Renal cortical epithelial cell (primary cell): ENCODE data around the gene NLGN2. TPM values are rescaled to one million over a fixed set of nuclear protein-coding genes. Genes with fewer than 3 reads are reported as not detected.
A peak's percentile ranks its signal among the peaks of the same experiment; 100 is the strongest.

Source experiments
- DNase-seq: peaks from one replicate; pipeline ENCODE4 v3.0.0-alpha.2; 2011; ENCODE audit warnings: low read depth
- total RNA-seq: library from RNA; depleted of rRNA; stranded (reverse); fragments of >200 nt; gene quantifications from 2 replicates; pipeline ENCODE4 v1.2.3, GENCODE V29; 2014

Gene NLGN2
- total RNA-seq, 1 donor from 2014 or later = 17.1 TPM

DNA sequence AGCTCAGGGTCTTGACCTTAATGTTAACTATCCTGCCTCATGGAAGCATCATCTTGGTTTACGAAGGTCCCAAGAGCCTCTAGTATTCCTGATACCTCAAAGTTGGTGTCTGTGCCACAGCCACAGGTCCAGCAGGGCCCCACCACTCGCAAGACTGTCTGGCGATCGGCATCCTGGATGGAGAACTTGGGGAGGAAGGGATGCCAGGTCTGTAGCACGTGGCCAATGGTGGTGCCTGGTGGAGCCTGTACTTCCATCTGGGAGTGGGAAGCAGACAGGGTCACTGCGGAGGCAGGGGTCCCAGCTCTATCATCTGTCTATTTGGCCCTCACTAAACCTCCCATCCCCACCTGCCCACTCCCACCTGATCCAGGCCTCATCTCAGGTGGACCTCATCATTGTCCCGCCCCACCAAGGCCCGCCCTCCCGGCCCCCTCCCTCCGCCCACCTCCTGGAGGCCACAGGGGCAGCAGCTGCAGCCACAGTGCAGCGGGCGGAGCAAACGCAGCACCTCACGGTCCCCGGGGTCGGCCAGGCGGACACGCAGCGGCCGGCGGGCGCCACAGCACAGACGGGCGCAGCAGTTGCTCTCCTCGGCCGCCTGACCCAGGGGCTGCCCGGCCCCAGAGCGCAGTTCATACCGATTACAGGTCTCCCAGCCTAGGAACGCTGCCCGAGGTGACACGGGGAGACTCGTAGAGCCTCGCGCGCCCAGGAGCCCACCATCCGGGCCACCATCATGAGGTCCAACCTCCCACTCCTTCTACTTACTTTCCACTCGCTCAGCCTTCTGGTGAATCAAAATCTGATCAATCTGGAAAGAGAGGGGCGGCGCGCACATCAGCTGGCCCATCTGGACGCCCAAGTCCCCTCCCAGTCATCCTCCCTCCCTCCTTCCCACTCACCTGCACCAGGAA, 14.7 kb upstream of the NLGN2 start:
- no peak for DNase-seq

DNA sequence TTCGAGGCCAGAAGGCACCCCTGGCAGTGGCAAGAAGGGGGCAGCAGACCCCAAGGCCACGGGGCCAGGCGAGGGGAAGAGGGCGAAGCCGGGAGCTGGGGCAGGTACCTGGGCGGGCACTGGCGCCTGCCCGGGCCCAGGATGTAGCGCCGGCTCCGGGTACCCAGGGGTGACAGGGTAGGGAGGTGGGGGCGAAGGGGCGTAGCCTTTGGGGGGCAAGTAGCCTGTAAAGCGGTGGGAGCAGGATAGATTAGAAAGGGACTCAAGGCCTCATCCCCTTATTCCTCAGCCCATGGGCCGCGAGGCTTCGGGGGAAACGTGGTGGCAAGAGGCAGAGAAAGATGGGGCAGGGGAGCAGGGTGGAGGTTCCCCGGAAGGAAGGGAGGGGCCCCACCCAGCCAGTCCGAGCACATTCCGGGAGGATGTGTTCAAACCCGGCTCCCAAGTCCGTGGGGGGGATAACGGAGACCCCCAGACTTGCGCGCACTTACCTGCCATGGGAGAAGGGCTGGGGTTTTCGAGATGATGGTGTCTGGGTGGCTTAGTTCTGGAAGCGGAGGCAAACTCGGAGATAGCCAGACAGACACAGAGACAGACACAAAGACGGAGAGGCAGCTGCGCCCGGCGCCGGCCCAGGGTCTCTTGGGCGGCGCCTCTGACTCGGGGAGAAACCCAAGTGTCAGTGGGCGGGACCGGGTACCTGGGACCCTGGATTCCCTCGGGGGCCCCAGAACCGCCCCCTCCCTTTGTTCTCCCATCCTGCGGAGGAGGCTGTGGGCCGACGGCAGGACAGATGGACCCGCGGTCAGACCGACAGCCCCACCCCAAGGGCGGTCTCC, 13.8 kb upstream of the NLGN2 start:
- DNase-seq = no peak

DNA sequence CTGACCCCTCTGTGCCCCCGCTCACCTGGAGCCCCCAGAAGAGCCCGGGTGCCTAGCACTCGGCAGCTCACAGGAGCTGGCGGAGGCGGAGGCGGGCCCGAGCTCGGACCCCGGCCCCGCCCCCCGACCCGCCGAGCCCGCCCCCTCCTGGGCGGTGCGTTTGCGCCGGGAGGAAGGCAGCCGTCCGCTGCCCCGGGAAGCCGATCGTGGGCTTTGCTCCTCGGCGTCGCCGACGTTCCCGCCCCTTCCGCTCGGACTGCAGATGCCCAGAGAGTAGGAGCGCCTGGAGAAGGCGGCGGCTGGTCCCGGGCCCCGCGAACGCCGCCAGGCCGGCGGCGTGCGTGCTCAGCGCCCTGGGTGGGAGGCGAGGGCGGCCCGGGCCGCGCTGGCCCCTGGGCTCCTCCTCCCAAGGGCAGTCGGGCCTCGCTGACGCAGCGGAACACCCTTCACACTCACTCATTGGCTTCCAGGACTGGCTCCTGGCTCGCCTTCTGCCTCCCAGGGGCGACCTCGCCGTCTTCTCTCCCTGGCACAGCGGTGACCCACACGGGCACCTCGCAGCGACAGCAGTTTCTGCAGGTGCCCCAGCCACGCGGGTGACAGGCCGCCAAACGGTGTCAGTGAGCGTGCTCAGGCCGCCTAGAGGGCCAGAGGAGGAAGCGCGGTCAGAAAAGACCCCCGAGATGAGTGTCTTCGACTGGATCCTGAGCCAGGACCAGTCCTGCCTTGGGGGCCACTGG, 13.0 kb upstream of the NLGN2 start, which contains the start of gene PLSCR3:
PLSCR3 (minus strand) TSS at position 74 of the 740 bp plus-strand sequence. CDS start 415 bp downstream, outside the sequence.
- DNase-seq = peak; percentile 63

DNA sequence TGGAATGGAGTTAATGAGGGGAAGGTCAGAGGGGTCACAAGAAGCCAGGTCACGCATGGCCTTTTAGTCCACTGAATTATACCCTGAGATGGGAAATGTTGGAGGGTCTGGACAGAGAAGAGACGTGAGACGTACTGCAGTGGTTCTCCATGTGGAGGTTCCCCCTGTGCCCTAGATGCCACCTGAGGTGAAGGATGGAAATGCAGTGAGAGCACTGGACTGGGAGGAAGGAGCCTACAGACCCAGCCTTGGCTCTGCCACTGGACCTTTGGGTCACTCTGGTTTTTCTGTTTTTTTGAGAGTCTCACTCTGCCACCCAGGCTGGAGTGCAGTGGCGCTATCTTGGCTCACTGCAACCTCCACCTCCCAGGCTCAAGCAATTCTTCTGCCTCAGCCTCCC, 11.5 kb upstream of the NLGN2 start:
- DNase-seq = no peak

DNA sequence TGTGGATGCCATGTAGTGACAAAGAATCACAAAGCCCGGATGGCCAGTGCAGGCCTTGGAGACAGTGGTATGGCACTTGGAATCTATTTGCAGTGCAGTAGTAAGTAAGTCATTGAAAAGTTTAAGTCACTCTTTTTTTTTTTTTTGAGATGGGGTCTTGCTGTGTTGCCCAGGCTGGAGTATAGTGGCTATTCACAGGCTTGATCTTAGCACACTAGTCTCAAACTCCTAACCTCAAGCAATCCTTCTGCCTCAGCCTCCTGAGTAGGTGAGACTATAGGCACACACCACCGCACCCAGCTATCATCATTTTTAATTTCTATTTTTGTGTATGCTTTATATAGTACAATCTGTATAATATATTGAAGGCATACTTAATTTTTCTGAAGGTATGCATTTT, 9.0 kb upstream of the NLGN2 start:
- no peak for DNase-seq

DNA sequence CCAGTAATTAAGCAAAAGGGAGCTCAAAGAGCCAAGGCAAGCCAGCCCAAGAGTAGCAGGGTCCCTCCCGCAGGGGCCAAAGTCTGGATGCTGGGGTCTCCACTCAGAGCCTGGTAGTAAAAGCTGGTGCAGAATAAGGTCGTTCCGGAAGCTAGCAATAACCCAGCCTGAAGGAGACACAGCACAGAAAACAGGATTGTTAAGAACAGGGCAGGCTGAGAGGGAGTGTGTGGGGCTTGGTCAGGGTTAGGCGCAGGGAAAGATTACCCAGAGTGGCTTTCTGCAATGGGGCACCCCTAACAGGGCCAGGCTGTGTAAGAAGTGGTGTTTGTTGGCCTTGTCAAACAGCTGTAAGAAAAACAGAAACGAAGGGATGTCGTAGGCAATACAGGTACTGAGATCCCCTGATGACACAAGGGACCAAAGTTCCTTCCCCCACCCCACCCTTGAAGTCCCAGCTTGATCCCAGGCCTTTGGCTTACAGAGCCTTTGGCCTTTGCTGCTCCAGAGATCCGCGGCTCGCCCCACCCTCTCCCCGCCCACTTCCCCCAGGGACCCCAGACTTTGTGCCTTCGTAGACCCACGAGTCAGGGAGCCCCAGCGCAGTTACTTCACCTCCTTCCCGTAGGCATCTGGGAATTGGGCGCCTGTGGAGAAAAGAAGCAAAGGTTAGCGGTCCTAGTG, 4.5 kb upstream of the NLGN2 start:
- no peak for DNase-seq

DNA sequence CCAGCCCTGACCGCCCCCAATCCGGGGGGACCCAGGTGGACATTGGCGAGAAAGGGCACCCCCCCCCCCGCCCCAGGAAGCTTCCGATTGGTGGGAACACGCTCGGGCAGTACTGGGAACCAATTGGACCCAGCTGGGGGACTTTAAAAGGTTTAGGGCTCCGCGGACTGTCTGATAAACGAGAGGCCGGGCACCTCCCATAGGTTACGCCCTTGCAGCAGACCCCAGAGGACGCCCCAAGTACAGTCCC, 4.0 kb upstream of the NLGN2 start:
- no peak for DNase-seq

DNA sequence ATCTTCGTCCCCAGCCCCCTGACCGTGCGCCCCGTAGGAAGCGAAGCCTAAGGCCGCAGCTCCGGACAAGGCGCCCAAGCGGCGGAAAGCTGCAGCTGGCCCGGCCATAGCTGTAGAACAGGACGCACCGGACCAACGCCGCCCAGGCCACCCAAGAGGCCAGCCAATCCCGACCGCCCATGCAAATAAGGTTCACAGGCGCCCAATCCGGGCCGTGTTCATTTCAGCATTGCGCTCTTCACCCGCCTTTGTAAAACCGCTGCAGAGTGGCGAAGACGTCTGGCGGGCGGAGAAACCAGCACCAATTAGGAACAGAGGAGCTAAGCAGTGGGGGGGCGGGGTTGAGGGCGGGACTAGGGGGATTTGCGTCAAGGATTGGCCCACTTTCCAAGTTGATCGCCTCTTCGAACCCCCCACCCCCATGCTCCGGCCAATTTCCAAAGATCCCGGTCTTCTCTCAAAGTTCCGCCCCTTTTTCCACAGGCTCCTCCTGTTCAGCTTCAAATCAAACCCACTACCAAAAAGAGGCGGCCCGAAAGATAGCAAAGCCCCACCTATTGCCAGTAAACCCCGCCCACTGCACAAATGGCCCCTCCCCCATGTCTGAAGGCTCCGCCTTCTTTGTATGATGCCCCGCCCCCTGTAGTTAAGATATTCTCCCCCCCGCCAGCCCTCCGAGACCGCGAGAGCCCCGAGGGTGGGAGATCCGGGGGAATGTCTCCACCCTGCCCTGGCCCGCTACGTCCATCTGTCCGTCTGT, 3.5 kb upstream of the NLGN2 start, which contains the start of gene TMEM256:
TMEM256 (minus strand) TSS at position 121 of the 760 bp plus-strand sequence; CDS start at position 108, 13 bp downstream.
- peak; percentile 97 for DNase-seq

DNA sequence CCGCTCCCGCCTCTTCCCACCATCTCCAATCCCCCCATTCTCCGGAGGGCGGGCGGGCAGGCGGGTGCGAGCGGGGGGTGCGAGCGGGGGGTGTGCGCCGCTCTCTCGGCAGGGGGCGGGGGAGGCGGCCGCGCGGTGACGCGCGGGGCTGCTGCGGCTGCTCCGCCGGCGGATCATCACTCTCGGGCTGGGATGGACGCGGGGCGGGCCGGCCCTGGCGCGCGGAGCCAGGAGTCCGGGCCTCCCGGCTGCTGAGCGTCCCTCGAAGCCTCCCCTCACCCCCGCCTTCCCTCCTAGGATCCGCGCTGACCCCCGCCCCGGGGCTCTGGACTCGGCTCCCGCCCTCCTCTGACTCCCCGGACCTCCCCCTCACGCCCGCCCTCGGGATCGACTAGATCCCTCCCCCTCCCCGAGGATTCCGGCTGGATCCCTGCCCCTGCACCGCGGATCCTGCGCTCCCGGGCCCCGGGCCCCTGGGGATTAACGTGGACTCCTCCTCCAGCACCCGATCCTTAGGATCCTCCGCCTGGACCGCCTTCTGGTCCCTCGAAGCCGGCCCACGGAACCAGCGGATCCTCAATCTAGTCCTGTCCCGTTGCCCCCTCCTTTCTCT, 2.8 kb upstream of the NLGN2 start:
- DNase-seq = no peak

DNA sequence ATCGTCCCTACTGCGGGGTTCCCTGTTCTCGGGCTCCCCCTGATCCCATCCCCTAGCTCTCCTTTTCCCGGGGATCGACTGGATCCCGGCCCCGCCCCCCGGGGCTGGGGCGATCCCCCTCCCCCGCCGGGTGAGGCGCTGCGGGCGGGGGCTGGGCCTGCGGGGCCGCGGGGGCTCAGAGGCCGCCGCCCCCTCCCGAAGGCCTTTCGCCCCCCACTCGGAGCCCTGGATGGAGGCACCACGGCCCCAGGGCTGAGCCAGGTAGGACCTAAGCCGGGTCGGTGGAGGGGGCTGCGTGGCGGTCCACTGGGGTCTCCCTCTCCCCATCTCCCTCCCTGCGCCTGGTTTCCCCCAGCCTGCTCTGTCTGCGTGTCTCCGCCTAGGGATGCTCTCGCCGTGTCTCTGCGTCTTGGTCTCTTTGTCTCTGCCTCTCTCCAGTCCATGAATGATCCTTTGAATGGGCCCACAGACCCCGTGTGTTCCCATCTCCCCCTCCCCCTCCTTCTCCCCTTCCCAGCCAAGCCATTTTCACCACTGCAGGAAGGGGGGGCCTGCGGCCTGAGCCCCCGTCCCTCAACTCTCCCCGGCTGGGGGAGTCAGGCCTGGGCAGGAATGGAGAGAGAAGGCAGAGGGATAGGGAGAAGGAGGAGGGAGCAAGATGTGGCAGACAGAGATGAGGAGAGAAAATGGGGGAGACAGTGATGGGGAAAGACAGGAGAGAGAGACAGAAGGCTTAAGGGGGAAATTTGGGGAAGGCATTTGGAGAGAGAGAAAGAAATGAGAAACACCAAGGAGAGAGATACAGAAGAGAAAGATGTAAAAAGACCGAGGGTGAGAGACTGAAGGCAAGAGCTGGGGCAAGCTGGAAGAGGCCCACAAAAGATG, 2.1 kb upstream of the NLGN2 start:
- DNase-seq = no peak

DNA sequence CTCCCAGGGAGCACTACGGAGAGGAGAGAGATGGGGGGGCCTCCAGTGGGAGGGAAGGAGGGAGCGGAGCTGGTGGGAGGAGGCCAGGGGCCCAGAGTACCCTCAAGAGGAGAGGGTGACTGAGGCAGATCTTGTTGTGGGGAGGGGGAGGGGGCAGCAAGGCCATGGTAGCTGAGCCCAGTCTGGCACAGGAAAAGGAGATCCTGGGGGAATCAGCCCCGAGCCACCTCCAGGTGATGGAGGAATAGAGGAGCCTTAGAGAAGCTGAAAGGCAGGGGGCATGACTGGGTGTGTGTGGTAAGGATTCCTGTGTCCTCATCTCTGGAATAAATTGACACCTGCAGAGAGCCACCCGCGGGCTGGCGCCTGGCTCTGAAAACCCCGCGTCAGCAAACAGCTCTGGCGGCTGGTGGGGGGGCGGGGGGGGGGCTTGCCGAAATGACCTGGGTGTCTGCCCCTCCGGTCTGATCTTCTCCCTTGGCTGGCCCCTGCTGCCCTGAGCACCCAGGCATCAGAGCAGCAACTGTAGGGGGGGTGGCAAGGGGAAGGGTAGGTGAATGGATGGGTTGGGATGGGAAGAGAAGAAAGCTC, 1.3 kb upstream of the NLGN2 start:
- no peak for DNase-seq

DNA sequence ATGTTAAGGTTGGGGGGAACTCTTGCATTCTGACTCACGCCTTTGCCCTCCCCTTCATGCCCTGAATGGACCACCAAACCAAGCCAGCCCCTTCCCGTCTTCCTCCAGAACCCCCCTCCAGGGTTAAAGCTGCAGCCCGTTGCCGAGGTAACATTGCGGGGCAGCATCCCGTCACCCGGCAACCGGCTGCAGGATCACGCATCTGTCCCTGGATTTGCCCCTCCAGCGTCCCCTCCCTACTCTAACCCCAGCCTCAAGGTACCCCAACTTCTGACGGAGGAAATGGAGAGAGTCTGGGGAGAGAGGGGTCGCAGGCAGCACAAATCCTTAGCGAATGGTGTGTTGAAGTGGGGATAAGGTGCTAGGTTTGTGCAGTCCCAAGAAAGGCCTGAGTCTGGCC, 563 bp upstream of the NLGN2 start:
- no peak for DNase-seq

DNA sequence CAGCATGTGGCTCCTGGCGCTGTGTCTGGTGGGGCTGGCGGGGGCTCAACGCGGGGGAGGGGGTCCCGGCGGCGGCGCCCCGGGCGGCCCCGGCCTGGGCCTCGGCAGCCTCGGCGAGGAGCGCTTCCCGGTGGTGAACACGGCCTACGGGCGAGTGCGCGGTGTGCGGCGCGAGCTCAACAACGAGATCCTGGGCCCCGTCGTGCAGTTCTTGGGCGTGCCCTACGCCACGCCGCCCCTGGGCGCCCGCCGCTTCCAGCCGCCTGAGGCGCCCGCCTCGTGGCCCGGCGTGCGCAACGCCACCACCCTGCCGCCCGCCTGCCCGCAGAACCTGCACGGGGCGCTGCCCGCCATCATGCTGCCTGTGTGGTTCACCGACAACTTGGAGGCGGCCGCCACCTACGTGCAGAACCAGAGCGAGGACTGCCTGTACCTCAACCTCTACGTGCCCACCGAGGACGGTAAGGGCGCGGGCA, 645 bp downstream of the NLGN2 start:
- DNase-seq = no peak

DNA sequence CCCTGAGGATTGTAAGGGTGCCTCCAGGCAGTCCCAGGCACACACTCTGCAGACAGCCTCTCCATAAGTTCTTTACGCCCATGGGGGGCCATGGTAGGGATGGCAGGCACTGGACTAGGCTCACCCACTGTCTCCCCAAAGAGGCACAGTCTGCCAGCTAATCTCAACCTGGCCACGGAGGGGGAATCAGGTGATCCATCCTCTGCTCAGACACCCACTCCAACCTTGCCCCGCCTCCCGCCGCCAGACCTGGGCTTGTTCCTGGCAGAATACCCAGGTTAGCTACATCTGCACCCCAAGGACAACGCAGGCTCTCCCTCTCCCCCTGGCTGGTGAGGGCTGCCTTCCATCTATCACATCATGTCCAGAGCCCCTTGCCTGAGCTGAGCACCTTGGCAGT, 1.2 kb downstream of the NLGN2 start:
- DNase-seq = no peak

DNA sequence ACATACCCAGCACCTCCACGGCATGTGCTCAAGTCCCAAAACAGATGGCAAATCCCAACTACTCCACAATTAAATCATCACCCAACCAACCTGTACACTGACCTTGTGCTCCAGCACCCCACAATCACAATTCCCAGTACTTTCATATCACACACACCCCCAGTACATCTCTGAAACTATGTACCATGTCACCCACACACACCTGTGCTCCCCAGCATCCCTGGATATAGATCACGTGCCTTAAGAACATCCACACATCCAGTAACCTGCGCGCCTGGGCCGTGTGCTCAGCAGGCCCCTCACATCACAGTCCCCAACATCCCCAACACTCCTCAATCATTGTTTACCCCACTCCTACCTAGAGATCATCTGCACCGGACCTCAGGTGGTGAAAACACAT, 2.1 kb downstream of the NLGN2 start:
- DNase-seq = no peak

DNA sequence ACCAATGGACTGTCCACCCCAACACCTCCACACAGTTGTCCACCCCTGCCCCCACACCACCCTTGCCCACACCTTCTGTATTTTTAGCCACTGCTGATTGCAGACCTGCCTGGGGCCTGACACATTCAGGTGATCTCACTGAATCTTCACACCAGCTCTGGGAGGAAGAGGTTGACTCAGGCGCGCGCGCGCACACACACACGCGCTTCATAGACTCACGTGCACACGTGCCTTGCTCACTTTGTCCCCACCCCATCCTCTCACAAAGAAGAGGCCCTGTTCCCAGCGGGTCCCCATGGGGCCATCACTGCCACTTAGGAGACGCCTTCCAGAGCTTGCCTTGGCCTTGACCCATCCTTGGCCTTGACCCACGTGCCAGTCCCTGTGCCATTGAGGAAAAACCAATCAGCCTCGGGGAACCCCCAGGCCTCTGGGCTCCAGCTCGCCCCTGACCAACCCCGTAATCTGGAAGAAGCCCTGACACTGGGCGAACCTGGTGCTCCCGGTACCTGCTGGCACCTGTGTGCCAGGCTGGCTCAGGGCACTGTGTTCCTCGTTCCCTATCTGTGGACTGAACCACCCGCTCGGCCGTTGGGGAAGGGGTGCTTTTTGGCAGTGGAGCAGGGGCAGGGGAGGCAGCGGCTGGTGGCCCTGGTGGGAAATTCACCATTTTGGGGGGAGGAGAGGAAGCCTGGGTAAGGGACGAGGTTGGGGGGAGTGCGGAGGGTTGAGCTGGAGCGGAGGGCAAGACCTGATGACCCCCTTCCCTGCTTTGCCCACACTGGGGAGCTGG, 3.2 kb downstream of the NLGN2 start:
- no peak for DNase-seq

DNA sequence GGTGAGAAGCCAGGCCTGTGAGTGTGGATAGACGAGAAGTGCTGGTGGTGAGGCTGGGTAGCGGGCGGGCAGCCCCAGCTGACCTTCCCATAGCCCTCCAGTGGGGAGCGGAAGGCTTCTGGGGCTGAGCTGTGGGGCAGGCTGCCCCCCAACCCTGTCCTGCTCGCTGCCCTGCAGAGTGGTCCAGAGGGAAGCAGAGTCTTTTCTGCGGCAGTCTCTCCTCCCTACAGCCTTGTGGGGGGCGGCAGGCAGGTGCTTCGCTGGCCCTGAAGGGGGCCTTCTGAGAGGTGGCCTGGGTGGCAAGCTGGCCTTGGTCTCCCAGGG, 3.7 kb downstream of the NLGN2 start:
- no peak for DNase-seq

DNA sequence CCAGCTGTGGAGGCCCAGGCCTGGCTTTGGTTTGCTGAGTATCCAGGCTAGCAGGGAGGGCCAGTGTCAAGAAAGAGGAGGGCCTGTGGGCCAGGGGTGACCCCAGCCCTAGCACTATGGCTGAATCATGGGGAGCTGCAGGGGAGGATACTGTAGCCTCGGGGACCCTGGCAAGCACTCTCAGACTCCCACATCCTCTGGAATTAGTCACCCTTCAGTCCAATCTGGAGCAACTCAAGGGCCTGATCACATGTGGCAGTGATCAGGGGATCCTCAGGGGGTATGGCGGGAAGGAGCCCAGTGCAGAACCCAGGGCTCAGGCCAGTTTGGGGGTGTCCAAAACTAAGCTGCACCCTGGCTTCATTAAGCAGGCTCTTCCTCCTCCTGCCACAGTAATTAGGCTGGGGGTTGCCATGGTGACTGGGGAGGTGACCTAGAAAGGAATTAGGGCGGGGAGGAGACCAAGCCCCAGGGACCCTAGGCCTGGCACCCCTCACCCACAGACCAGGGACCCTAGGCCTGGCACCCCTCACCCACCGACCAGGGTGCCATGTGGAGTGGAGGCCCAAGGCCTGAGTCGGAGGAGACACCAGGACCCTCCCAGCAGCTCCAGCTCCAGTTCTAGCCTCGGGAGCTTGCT, 5.8 kb downstream of the NLGN2 start:
- DNase-seq = no peak
